ENCODE measurements around the gene AATK.

Gene AATK

GRCh38 chr17:81194941-81195901 is 29.2 kb upstream of the AATK start:
- no peak for DNase-seq

- no peak for DNase-seq
These were observed 28.3 kb upstream of the AATK start for GRCh38 chr17:81194225-81194760.

- no peak for DNase-seq
These were observed 27.6 kb upstream of the AATK start for GRCh38 chr17:81193470-81194224.

GRCh38 chr17:81193051-81193410 is 27.0 kb upstream of the AATK start:
- DNase-seq: no peak

- DNase-seq: no peak
These were observed 26.5 kb upstream of the AATK start for GRCh38 chr17:81192386-81193050.

GRCh38 chr17:81191646-81192045 is 25.6 kb upstream of the AATK start:
- no peak for DNase-seq

GRCh38 chr17:81191116-81191515 is 25.1 kb upstream of the AATK start:
- DNase-seq: no peak

GRCh38 chr17:81190591-81190990 is 24.6 kb upstream of the AATK start:
- DNase-seq: no peak

GRCh38 chr17:81189670-81190530 is 23.9 kb upstream of the AATK start:
- no peak for DNase-seq

- no peak for DNase-seq
These were observed 23.0 kb upstream of the AATK start for GRCh38 chr17:81189016-81189415.

GRCh38 chr17:81188491-81188840 is 22.4 kb upstream of the AATK start:
- DNase-seq: no peak

- DNase-seq: no peak
These were observed 21.8 kb upstream of the AATK start for GRCh38 chr17:81187586-81188490.

GRCh38 chr17:81187120-81187519 is 21.1 kb upstream of the AATK start:
- DNase-seq: no peak

- DNase-seq: no peak
These were observed 20.2 kb upstream of the AATK start for GRCh38 chr17:81186203-81186602.

- DNase-seq: no peak
These were observed 18.5 kb upstream of the AATK start for GRCh38 chr17:81184555-81184954.

GRCh38 chr17:81183807-81184206 is 17.8 kb upstream of the AATK start:
- DNase-seq: no peak

GRCh38 chr17:81183316-81183715 is 17.3 kb upstream of the AATK start:
- DNase-seq: no peak

- no peak for DNase-seq
These were observed 16.6 kb upstream of the AATK start for GRCh38 chr17:81182596-81182995.

- DNase-seq: no peak
These were observed 15.8 kb upstream of the AATK start for GRCh38 chr17:81181811-81182185.

GRCh38 chr17:81180836-81181810 is 15.1 kb upstream of the AATK start:
- DNase-seq: no peak

Data from CD4-positive, alpha-beta T cell treated with Interleukin-10 for 1 hour (primary cell).